Hair follicle dermal papilla cell (primary cell): ENCODE results near the gene POTEE. TPM values are rescaled to one million over a fixed set of nuclear protein-coding genes. Genes with fewer than 3 reads are reported as not detected.

Experiments used
- small RNA-seq: library from RNA; depleted of rRNA; stranded (forward); fragments of <200 nt; gene quantifications from one replicate; pipeline ENCODE3, GENCODE V24; 2012
- total RNA-seq: library from RNA; depleted of rRNA; stranded (reverse); fragments of >200 nt; gene quantifications from 2 replicates; pipeline ENCODE4 v1.2.3, GENCODE V29; 2012

Gene POTEE
- total RNA-seq, result 0.12 TPM in 1 of 2 replicates, not detected in the other

GRCh38 chr2:131209030-131209772 is at the start of gene POTEE:
TSS of gene POTEE (plus strand) at chr2:131209536. CDS start at chr2:131218403, 8,867 bp downstream.

Small RNA genes lying within 50 kb of the gene (small RNA-seq; reads per million reads assigned to genes)
- gene AC009477.1, result not detected
- not detected for gene RNU6-127P

Other genes starting within 250 kb of the POTEE start
- 146 and 153 TPM in 2 replicates for gene FAM168B, start 116.1 kb upstream of the POTEE start, total RNA-seq
- 72.6 and 74.5 TPM in 2 replicates for gene PLEKHB2, start 104.2 kb upstream of the POTEE start, total RNA-seq
- gene RAB6D, start 154.6 kb downstream of the POTEE start, total RNA-seq, result under 0.01 TPM in 1 of 2 replicates, not detected in the other